GM12874 (cell line): ENCODE data around the gene RAB37.

ENCODE experiments used
- CTCF ChIP-seq: IDR thresholded peaks from 2 replicates; pipeline ENCODE4 v1.5.1; 2011; ENCODE audit warnings: low read depth, mild to moderate bottlenecking, control low read depth, low read length, moderate library complexity; ENCODE audit not compliant: insufficient read depth

The RAB37 gene

GRCh38 chr17:74698069-74698468 lies 39.0 kb upstream of the RAB37 start:
- TF ChIP-seq CTCF = no peak

- TF ChIP-seq CTCF = no peak
Observed at GRCh38 chr17:74699236-74699635, 37.8 kb upstream of the RAB37 start.

GRCh38 chr17:74702116-74702871 lies 34.8 kb upstream of the RAB37 start:
- TF ChIP-seq CTCF = no peak

GRCh38 chr17:74703311-74703710 lies 33.7 kb upstream of the RAB37 start:
- no peak for TF ChIP-seq CTCF

- no peak for TF ChIP-seq CTCF
Observed at GRCh38 chr17:74704544-74704943, 32.5 kb upstream of the RAB37 start.

GRCh38 chr17:74711058-74711824 lies 25.8 kb upstream of the RAB37 start:
- no peak for TF ChIP-seq CTCF

GRCh38 chr17:74712301-74712700 lies 24.8 kb upstream of the RAB37 start:
- no peak for TF ChIP-seq CTCF
